GM23248 (cell line): ENCODE data around the gene SIRT1. TPM values are rescaled to one million over a fixed set of nuclear protein-coding genes. Genes with fewer than 3 reads are reported as not detected.
A peak's percentile ranks its signal among the peaks of the same experiment; 100 is the strongest.

Experiments used
- DNase-seq: peaks from one replicate; pipeline ENCODE4 v3.0.0-alpha.2; 2015
- H2AFZ ChIP-seq: fragments of 200-600 bp; sonication (generic); 2 replicates; pipeline ENCODE4 v1.6.1; 2016; ENCODE audit warnings: antibody characterized with exemption
- H3F3A ChIP-seq: fragments of 200-600 bp; sonication (generic); 2 replicates; pipeline ENCODE4 v1.6.1; 2016; ENCODE audit warnings: mild to moderate bottlenecking, antibody characterized with exemption, mixed run types; ENCODE audit not compliant: insufficient read depth
- H3K27ac ChIP-seq: fragments of 200-600 bp; sonication (generic); 2 replicates; pipeline ENCODE4 v1.5.1; 2016; ENCODE audit warnings: mild to moderate bottlenecking
- H3K27me3 ChIP-seq: fragments of 200-600 bp; sonication (generic); replicated peaks from 2 replicates; pipeline ENCODE4 v1.6.1; 2016; ENCODE audit warnings: mild to moderate bottlenecking; ENCODE audit not compliant: insufficient read depth
- H3K36me3 ChIP-seq: fragments of 200-600 bp; sonication (generic); 2 replicates; pipeline ENCODE4 v1.6.1; 2016; ENCODE audit warnings: low read depth, mild to moderate bottlenecking
- H3K4me1 ChIP-seq: fragments of 200-600 bp; sonication (generic); 2 replicates; pipeline ENCODE4 v1.6.1; 2016; ENCODE audit warnings: mild to moderate bottlenecking; ENCODE audit not compliant: insufficient read depth
- H3K4me2 ChIP-seq: fragments of 200-600 bp; sonication (generic); one replicate; pipeline ENCODE4 v1.6.1; 2016; ENCODE audit warnings: mild to moderate bottlenecking; ENCODE audit not compliant: unreplicated experiment
- H3K4me3 ChIP-seq: fragments of 200-600 bp; sonication (generic); 2 replicates; pipeline ENCODE4 v1.5.1; 2016; ENCODE audit warnings: mild to moderate bottlenecking
- H3K79me2 ChIP-seq: fragments of 200-600 bp; sonication (generic); 2 replicates; pipeline ENCODE4 v1.6.1; 2016; ENCODE audit warnings: mild to moderate bottlenecking; ENCODE audit not compliant: insufficient read depth
- H3K9ac ChIP-seq: fragments of 200-600 bp; sonication (generic); 2 replicates; pipeline ENCODE4 v1.6.1; 2016; ENCODE audit warnings: mild to moderate bottlenecking
- H3K9me2 ChIP-seq: fragments of 200-600 bp; sonication (generic); 2 replicates; pipeline ENCODE4 v1.6.1; 2016; ENCODE audit warnings: mixed run types, mild to moderate bottlenecking, moderate library complexity; ENCODE audit not compliant: insufficient read depth
- H3K9me3 ChIP-seq: fragments of 200-600 bp; sonication (generic); one replicate; pipeline ENCODE4 v1.6.1; 2017; ENCODE audit warnings: low read depth
- H4K20me1 ChIP-seq: fragments of 200-600 bp; sonication (generic); 2 replicates; pipeline ENCODE4 v1.6.0; 2016; ENCODE audit not compliant: insufficient read depth
- EZH2 ChIP-seq: fragments of 200-600 bp; sonication (generic); IDR thresholded peaks from 2 replicates; pipeline ENCODE4 v1.6.1; 2018; ENCODE audit warnings: antibody characterized with exemption, mild to moderate bottlenecking; ENCODE audit not compliant: insufficient read depth, poor library complexity, severe bottlenecking
- EZH2phosphoT487 ChIP-seq: fragments of 200-600 bp; sonication (generic); IDR thresholded peaks from 2 replicates; pipeline ENCODE4 v1.6.1; 2018; ENCODE audit warnings: antibody characterized with exemption, moderate library complexity, mild to moderate bottlenecking, low read depth; ENCODE audit not compliant: insufficient read depth
- WGBS, 2 experiments: methylation state at CpG; one replicate each; pipeline ENCODE4 v1.1.6; 2015 to 2017; ENCODE audit warnings: low lambda C conversion rate in 2 of 2, low coverage in 1 of 2; ENCODE audit errors: missing lambda C conversion rate in 2 of 2; 5-methylcytosine and 5-hydroxymethylcytosine counted together
- in situ Hi-C: fragments of 300-500 bp; cut with MboI; formaldehyde crosslinking; loops from 2 replicates; pipeline ENCODE4 v1.15.0; 2020
- polyA plus RNA-seq: library from polyadenylated mRNA; unstranded; fragments of >200 nt; fragmentation: Nextera tagmentation; extraction: Ambion mirVana; gene quantifications from 2 replicates; pipeline ENCODE4 v1.2.1, GENCODE V29; 2016
- total RNA-seq: library from RNA; depleted of rRNA; stranded (reverse); fragments of >200 nt; shearing (Covaris generic); gene quantifications from 2 replicates; pipeline ENCODE4 v1.2.3, GENCODE V29; 2014

SIRT1 gene
- total and polyA plus RNA-seq, 2 experiments from 2014 or later = 9.4 to 14.6 TPM

- no peaks in the 10 kb centered on the region for H3F3A ChIP-seq
- no peak overlapping the region for H2AFZ ChIP-seq
- no peaks in the 10 kb centered on the region for H3K36me3 ChIP-seq
- no peak overlapping the region for H3K27ac ChIP-seq
- H3K9me2 ChIP-seq = no peaks in the 10 kb centered on the region
- H3K9ac ChIP-seq = no peak overlapping the region
- H3K4me2 ChIP-seq = no peak overlapping the region
- no peaks in the 10 kb centered on the region for H3K79me2 ChIP-seq
- H3K4me3 ChIP-seq = no peak overlapping the region
- whole genome bisulfite sequencing, 2 experiments = 73% methylated on average over 2 of the region's 2 CpGs
- H3K4me1 ChIP-seq = no peaks in the 10 kb centered on the region
- no peaks in the 10 kb centered on the region for H3K9me3 ChIP-seq
- in situ Hi-C loops = no loop called here
- TF ChIP-seq EZH2 (no peak), EZH2phosphoT487 (no peak)
- H3K27me3 ChIP-seq = no peaks in the 10 kb centered on the region
- no peaks in the 10 kb centered on the region for H4K20me1 ChIP-seq
- no peak for DNase-seq
These were observed 41.2 kb upstream of the SIRT1 start for GRCh38 chr10:67843284-67843683.

GRCh38 chr10:67849331-67850011, 35.0 kb upstream of the SIRT1 start:
- DNase-seq = peak; percentile 96
- Histone ChIP-seq H3K4me3 (peak overlapping the region; percentile 87), H2AFZ (peak overlapping the region; percentile 93), H3K9me2 (no peaks in the 10 kb centered on the region), H3K27ac (peak overlapping the region; percentile 88), H4K20me1 (no peaks in the 10 kb centered on the region), H3K27me3 (no peaks in the 10 kb centered on the region), H3K79me2 (no peaks in the 10 kb centered on the region), H3K9me3 (no peaks in the 10 kb centered on the region), H3F3A (peaks cover 15% of the 10 kb centered on the region), H3K4me2 (peak overlapping the region; percentile 92), H3K9ac (peak overlapping the region; percentile 89), H3K4me1 (peaks cover 4% of the 10 kb centered on the region; the same call in 1 of the 2 replicates), H3K36me3 (no peaks in the 10 kb centered on the region)
- in situ Hi-C loops = no loop called here
- WGBS, 2 experiments = 1% methylated on average over 35 to 36 of the region's 36 CpGs
- TF ChIP-seq EZH2 (no peak), EZH2phosphoT487 (no peak)

- Histone ChIP-seq H3K9me3 (no peaks in the 10 kb centered on the region), H3K4me2 (no peak overlapping the region), H3K4me3 (no peak overlapping the region), H3K27ac (no peak overlapping the region), H3K9me2 (no peaks in the 10 kb centered on the region), H3K36me3 (no peaks in the 10 kb centered on the region), H2AFZ (no peak overlapping the region), H3K27me3 (no peaks in the 10 kb centered on the region), H3K4me1 (peaks cover 4% of the 10 kb centered on the region; the same call in 1 of the 2 replicates), H3K9ac (no peak overlapping the region), H3K79me2 (no peaks in the 10 kb centered on the region), H4K20me1 (no peaks in the 10 kb centered on the region), H3F3A (peaks cover 15% of the 10 kb centered on the region)
- no peak for TF ChIP-seq EZH2
- no peak for TF ChIP-seq EZH2phosphoT487
- DNase-seq = no peak
- in situ Hi-C loops = no loop called here
- WGBS, 2 experiments = 57 to 67% methylated on average over 2 of the region's 2 CpGs
These were observed 33.3 kb upstream of the SIRT1 start for GRCh38 chr10:67851186-67851585.

- Histone ChIP-seq H3K27me3 (no peaks in the 10 kb centered on the region), H3K9me3 (no peaks in the 10 kb centered on the region), H3K27ac (no peak overlapping the region), H3K9ac (no peak overlapping the region), H4K20me1 (no peaks in the 10 kb centered on the region), H3K79me2 (no peaks in the 10 kb centered on the region), H3K4me2 (no peak overlapping the region), H3K36me3 (no peaks in the 10 kb centered on the region), H3K4me3 (no peak overlapping the region), H2AFZ (no peak overlapping the region), H3K9me2 (no peaks in the 10 kb centered on the region), H3K4me1 (peaks cover 4% of the 10 kb centered on the region; the same call in 1 of the 2 replicates), H3F3A (peaks cover 15% of the 10 kb centered on the region)
- WGBS, 2 experiments = 57 to 71% methylated on average over 3 to 4 of the region's 5 CpGs
- DNase-seq = no peak
- in situ Hi-C loops = no loop called here
- TF ChIP-seq EZH2phosphoT487 = no peak
- TF ChIP-seq EZH2 = no peak
These were observed 31.7 kb upstream of the SIRT1 start for GRCh38 chr10:67852761-67853160.
